Spleen (tissue), 7 donors: ENCODE data around the gene GRIK2.

Experiments used
- POLR2A ChIP-seq, 3 donors: fragments of 450-650 bp; IDR thresholded peaks; one replicate each; pipeline ENCODE4 v1.5.1; 2017; ENCODE audit warnings: antibody characterized with exemption in 3 of 3, mild to moderate bottlenecking in 1 of 3
- TF ChIP-seq, protein P1 (sequence below), 11 experiments: fragments of 200-600 bp in 7 of 11; fragments of 450-650 bp in 4 of 11; sonication (generic) in 4 of 11; IDR thresholded peaks in 8 of 11; conservative IDR thresholded peaks in 3 of 11; 1 replicate in 7 of 11; 2 replicates in 4 of 11; pipeline versions ENCODE4 v1.4.0 to v1.8.0; 2016 to 2021; ENCODE audit warnings: antibody characterized with exemption in 11 of 11, inconsistent platforms in 4 of 11, mild to moderate bottlenecking in 1 of 11
- donor health status: DM: no; HTN: no; CAD: no; lungs with moderate emphysema.
- donor health status: DM: no; HTN: no; CAD: no.
- donor health status: DM: no; HTN: no; CAD: no.

DNA sequence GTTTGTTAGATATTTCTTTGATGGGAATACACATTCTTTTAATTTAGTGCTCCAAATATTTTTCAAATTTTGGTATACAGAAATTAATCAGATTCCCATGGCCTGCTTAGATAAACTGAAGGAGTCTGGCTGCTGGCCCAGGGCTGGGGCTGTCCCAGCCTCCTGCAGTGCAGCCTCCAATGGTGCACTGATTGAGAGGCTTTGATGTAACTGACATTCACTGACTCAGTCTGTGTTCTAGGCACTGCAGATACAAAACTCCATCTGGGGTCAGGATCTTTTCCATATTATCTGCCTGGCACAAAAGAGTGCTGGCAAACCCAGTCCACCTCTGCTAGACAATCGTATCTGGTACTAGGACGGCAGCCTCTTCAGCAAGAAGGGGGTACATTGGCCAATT, 64.8 kb downstream of the GRIK2 start:
- TF ChIP-seq, protein P1, sequence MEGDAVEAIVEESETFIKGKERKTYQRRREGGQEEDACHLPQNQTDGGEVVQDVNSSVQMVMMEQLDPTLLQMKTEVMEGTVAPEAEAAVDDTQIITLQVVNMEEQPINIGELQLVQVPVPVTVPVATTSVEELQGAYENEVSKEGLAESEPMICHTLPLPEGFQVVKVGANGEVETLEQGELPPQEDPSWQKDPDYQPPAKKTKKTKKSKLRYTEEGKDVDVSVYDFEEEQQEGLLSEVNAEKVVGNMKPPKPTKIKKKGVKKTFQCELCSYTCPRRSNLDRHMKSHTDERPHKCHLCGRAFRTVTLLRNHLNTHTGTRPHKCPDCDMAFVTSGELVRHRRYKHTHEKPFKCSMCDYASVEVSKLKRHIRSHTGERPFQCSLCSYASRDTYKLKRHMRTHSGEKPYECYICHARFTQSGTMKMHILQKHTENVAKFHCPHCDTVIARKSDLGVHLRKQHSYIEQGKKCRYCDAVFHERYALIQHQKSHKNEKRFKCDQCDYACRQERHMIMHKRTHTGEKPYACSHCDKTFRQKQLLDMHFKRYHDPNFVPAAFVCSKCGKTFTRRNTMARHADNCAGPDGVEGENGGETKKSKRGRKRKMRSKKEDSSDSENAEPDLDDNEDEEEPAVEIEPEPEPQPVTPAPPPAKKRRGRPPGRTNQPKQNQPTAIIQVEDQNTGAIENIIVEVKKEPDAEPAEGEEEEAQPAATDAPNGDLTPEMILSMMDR (IDR thresholded peaks at IDR 0.05 in 8 of 11, conservative IDR thresholded peaks at IDR 0.05 in 3 of 11), result no peak
- no peak for TF ChIP-seq POLR2A (IDR thresholded peaks at IDR 0.05)
